GM18873 (cell line): ENCODE measurements around the gene PTPRQ.
"Not testable (repeated sequence)": the region's sequence is repeated elsewhere in the genome, so short reads cannot be mapped to it uniquely, and the experiment has no call there.

Experiments used
- ATAC-seq: cut with Tn5 transposase; IDR thresholded peaks from one replicate; pipeline ENCODE4 v1.9.1; 2021; ENCODE audit warnings: mild to moderate bottlenecking, moderate library complexity, moderate number of reproducible peaks; ENCODE audit not compliant: unreplicated experiment, low FRiP score

The PTPRQ gene

GRCh38 chr12:80634903-80635302 is 190.9 kb downstream of the PTPRQ start:
- no peak for ATAC-seq

- ATAC-seq = no peak
Measured at GRCh38 chr12:80636832-80637231, 192.8 kb downstream of the PTPRQ start.

DNA sequence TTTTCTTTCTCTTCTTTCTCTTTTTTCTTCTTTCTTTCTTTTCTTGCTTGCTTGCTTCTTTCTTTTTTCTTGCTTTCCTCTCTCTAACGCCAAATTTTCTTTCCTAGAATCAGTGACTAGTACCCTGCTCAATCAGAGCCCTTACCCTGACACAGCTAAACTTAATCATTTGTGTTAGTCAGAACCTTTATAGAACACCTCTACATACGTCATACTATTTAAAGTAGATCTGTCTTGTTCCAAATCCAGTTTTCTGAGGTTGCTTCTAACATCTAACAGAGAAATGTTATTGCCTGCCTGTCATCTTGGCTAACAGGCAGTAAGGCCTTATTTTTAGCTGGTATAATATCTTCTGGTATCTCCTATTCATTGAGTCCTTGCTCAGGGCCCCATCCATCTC is 197.9 kb downstream of the PTPRQ start:
- no peak for ATAC-seq

DNA sequence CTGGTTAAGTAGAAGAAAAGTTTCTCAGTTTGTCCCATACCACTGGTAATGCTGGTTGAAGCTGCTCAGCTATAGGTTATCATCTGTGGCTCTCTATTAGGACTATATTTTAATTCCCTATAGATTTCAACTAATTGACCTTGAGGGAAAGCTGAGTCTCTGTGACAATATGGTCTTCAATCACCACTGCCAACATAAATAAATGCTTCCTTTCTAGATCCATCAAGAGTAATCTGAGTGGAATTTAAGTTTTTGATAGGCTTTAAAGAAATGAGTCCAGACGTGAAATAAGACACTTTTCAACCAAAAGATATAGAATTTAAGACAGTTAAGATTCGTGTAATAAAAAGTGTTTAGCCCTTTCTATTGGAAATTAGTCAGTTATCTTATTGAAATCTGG is 199.9 kb downstream of the PTPRQ start:
- no peak for ATAC-seq

DNA sequence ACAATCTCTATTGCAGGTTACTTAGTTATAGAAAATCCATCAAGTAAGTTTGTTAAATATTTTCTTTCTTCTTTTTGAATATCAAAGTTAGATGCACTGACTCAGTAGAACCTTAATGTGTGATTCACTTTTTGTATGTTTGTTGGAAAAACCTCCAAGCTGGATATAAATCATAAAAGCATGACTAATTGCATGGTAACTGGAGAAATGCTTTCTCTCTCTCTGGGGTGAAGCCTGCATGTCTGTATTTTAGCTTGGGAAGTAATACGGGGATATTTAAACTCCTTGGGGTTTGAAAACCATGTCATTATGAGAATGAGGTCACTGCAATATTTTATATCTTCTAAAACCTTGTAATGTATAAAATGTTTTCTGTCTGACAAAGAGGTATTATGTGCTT is 204.8 kb downstream of the PTPRQ start:
- no peak for ATAC-seq

DNA sequence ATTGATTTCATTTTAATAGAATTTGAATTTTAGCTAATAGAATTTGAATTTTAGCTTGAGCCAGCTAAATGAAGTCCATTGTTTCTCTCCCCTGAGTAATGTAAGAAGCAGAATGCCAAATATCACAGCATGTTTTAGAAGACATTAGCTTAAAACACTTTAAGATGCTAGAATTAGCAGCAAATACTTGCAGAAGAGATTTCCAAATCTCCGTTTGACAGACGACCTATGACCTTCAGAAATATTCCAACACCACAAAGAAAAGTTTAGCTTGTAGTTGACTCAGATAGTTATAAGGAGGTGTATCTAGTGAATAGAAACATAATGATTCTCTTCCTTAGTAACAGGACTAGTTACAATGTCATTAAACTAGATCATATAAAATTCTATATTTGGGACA is 211.7 kb downstream of the PTPRQ start:
- ATAC-seq = no peak

- ATAC-seq = no peak
Measured at GRCh38 chr12:80659512-80660063, 215.6 kb downstream of the PTPRQ start.

DNA sequence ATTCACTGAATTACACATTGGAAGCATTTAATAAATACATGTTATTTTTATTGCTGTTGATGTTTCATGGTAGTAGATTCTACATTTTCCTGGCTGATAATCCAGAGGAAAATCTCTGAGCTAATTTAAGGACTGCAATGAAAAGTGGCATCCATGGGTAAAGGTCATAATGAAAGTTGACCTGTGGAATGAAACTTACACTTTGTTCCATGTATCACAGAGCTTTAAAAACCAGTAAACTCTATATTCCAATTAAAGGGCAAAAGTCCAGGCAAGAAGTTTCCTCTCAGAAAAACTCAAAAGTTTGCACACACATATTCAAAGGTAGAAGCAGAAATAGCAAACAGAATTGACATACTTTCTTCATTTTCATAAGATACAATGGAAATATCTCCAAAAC is 218.6 kb downstream of the PTPRQ start:
- no peak for ATAC-seq

DNA sequence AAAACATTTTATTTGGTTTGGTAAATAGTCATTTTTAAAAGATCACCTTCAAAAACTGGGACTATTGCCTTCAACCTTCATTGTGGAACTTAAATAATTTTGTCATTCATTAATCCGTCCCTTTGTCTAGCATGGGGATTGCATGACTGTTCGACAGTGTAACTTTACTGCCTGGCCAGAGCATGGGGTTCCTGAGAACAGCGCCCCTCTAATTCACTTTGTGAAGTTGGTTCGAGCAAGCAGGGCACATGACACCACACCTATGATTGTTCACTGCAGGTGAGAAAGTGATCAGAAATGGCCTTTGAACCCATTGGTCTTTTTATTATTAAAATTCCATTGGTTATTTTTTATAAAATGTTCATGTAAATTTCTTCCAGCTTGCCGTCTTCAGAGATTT is 226.2 kb downstream of the PTPRQ start:
- ATAC-seq = no peak

- ATAC-seq = not testable (repeated sequence)
Measured at GRCh38 chr12:80676042-80676636, 232.1 kb downstream of the PTPRQ start.

DNA sequence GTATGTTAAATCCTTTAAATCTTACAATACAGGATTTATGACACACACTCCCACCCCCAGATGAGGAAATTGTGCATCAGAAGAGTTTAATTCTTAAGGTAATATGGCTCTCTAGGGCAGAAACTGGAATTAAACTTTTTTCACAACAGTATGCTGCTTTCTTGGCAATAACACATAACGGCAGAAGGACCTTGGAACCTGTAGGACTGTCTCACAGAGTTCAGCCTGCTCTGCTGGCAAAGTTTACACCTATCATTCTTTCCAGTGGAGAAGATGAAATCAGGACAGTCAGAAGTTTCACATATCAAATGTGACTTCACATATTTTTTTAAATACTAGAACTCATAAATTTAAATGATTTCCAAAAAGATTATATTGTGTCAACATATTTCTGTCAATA is 232.8 kb downstream of the PTPRQ start:
- no peak for ATAC-seq

- ATAC-seq = no peak
Measured at GRCh38 chr12:80677994-80678393, 234.0 kb downstream of the PTPRQ start.

GRCh38 chr12:80679346-80680131 is 235.5 kb downstream of the PTPRQ start:
- ATAC-seq = no peak

DNA sequence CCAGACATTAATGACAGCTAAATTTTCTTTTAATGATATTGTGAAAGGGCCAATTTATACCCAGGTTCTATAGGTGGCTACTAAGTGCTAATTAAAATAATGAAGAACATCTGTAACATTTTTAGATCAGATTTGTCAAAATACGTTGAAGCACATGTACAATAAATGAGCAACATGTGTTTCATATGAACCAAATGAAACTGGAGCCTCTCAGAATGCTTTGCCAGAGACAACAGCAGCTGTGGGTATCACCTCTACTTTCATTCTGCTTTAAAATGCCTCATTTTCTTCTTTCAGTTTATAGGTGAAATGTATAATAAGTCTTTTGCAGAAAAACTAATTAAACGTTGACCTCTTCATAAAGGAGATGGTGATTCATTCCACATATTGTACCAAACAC is 237.3 kb downstream of the PTPRQ start:
- peak; percentile 72 for ATAC-seq

- ATAC-seq = no peak
Measured at GRCh38 chr12:80681786-80682185, 237.8 kb downstream of the PTPRQ start.

GRCh38 chr12:80684077-80684495 is 240.1 kb downstream of the PTPRQ start:
- no peak for ATAC-seq

- no peak for ATAC-seq
Measured at GRCh38 chr12:80690090-80690489, 246.1 kb downstream of the PTPRQ start.

DNA sequence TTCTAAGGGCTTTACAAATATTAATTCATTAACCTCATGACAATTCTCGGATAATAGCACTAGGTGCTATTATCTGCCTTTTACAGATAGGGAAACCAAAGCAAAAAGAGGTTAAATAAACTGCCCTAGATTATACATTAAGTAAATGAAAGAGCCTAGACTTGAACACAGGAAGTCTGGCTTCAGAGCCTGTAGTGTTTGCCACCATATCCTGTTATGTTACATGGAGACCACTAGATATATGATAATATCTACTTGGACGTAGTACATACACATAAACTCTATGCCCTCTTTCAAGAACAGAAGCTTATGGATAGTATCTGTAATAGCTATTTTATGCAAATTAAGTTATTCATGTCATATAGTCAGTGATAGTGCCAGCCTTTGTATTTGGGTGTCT is 246.5 kb downstream of the PTPRQ start:
- no peak for ATAC-seq

DNA sequence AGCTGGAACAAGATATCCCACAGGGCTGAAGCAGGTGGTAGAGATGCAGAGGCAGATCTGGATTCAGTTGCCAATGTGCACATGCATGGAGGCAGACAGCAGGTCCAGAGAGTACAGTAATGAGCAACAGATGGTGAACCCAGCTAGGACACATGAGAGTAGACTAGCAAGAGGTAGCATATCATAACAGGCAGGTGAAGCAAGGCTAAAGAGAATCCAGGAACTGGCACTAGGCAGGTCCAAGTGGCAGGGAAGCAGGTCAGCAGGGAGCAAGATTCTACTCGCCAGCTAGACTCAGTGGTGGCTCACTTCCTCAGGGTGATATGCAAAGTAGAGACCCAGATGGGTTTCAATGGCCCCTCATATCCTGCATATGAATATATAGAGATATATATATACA is 248.1 kb downstream of the PTPRQ start:
- ATAC-seq = no peak

GRCh38 chr12:80697270-80697887 is 253.3 kb downstream of the PTPRQ start:
- ATAC-seq = no peak

GRCh38 chr12:80698256-80698655 is 254.2 kb downstream of the PTPRQ start:
- ATAC-seq = no peak
